Measurements from ENCODE around the gene ARL9.

The ARL9 gene

GRCh38 chr4:56505269-56506130 lies at the start of gene ARL9:
Gene ARL9, plus strand, starts transcription at chr4:56505791. Its CDS starts 72 bp downstream, at chr4:56505863.
- DNase-seq (ENCODE audit: low spot score) = peak; percentile 49

DNA sequence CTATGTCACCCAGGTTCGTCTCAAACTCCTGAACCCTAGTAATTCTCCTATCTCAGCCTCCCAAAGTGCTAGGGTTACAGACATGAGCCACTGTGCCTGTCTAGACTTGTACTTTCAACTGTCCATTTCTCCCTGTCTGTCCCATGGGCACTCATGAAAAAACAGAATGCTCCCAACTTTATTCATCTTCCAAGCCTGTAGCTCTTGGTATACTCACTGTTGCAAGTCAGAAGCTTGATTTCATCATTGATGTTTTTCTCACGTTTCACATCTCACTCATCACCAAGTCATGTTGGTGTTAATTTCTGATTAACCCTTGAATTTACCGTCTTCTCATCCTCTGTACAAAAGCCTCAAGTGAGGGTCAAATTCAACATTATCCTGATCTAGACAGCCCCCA lies 45.5 kb upstream of the ARL9 start:
- no peak for DNase-seq (ENCODE audit: low spot score)

GRCh38 chr4:56462157-56462556 lies 43.4 kb upstream of the ARL9 start:
- no peak for DNase-seq (ENCODE audit: low spot score)

DNA sequence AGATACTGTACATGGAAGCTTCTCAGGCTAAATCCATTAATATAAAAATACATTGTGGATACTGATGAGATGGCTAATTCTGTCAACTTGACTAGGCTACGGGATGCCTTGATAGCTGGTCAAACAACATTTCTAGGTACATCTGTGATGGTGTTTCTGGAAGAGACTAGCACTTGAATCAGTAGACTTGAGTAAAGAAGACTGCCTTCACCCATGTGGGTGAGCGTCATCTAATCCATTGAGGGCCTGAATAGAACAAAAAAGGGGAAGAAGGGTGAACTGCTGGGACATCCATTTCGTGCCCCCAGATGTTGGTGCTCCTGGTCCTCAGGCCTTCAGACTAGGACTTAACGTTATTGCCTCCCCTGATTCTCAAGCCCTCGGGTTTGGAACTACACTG lies 41.9 kb upstream of the ARL9 start:
- no peak for DNase-seq (ENCODE audit: low spot score)

- DNase-seq (ENCODE audit: low spot score) = no peak
These were observed 41.0 kb upstream of the ARL9 start for GRCh38 chr4:56464581-56464980.

- DNase-seq (ENCODE audit: low spot score) = peak; percentile 23
These were observed 39.8 kb upstream of the ARL9 start for GRCh38 chr4:56465599-56466295.

GRCh38 chr4:56466296-56466761 lies 39.3 kb upstream of the ARL9 start:
- peak; percentile 63 for DNase-seq (ENCODE audit: low spot score)

- no peak for DNase-seq (ENCODE audit: low spot score)
These were observed 38.7 kb upstream of the ARL9 start for GRCh38 chr4:56466910-56467283.

DNA sequence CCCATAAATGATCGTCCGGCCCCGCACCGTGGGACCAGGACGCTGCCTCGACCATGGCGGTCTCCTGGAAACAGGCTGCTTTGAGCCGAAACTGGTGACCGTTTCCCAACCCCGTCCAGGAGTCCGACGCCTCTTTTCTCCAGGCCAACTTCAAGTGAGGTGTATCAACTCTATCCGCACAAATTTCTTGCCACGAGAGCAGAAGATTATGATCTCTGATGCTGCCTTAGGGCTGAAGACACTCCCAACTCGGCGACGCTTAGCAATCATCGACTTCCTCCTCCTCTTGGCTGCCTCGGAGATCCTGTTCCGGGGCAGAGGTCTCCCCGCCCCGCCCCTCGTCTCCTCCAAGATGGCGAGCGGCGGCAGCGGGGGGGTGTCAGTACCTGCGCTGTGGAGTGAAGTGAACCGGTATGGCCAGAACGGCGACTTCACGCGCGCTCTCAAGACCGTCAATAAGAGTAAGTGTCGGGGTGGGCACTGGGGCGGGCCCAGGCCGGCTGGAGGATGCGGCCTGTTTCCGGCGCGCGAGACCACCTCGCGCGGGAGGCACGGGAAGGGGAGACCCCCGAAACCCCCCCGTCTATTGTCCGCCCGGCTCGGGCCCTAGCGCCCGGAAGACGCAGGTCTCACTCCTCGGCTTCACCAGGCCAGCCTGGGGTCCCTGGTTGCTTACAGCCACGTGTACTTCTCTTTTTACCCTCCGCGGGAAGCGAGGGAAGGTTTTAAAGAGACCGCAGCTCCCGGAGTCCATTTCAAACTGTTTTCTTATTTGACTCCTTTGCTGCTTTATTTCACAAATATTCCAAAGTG lies 38.1 kb upstream of the ARL9 start, which contains the start of gene SRP72:
Gene SRP72, plus strand, starts transcription at position 334 of the 813 bp plus-strand sequence. Its CDS starts 19 bp downstream, at position 353.
- peak; percentile 93 for DNase-seq (ENCODE audit: low spot score)

DNA sequence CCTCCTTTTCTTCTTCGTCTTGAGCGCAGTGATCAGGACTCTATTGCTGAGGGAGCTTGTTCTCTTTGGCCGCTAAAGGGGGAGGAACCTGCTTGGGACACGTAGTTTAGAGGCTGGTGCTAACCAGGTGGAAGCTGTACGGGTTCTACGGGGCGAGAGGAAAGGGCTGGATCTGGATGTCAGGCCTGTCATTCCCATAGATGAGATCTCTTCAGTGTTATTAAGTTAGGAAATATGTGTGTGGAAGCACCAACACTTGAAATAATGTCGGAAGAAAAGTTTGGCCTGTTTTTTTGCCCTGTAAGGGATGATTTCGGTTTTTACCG lies 37.5 kb upstream of the ARL9 start:
- DNase-seq (ENCODE audit: low spot score) = no peak

GRCh38 chr4:56469489-56470210 lies 35.9 kb upstream of the ARL9 start:
- DNase-seq (ENCODE audit: low spot score) = no peak

DNA sequence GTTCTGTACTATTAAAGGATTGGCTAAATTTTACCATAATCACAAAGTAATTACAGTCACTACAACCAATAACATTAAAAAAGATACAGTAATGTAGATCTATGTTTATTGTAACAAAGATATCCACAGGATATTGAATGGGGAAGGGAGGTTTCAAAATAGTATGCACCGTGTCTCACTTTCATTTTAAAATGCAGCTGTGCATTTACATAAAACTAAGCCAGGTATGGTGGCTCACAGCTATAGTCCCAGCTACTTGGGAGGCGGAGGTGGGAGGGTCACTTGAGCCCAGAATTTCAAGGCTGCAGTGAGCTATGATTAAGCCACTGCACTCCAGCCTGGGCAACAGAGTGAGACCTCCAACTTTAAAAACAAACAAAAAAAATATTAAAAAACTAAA lies 29.7 kb upstream of the ARL9 start:
- DNase-seq (ENCODE audit: low spot score) = no peak

- no peak for DNase-seq (ENCODE audit: low spot score)
These were observed 28.3 kb upstream of the ARL9 start for GRCh38 chr4:56477192-56477702.

DNA sequence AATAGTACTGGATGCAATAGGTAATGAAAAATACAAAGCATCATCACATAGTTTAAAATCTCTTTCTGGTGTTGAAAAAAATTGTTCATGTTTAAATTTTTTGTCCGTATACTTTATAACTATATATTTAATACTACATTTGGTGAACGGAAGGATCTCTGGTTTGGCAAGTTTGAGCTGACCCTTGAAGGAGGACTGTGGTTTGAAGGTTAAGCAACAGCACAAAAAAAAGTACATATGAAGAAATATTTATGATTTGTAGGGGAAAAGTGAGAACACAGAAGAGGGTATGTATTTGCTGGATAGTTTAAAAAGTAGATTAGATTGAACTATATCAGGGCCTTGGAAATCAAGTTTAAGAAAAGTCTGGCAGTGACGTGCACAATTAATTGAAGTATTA lies 24.9 kb upstream of the ARL9 start:
- no peak for DNase-seq (ENCODE audit: low spot score)

- no peak for DNase-seq (ENCODE audit: low spot score)
These were observed 9.3 kb upstream of the ARL9 start for GRCh38 chr4:56496241-56496640.

GRCh38 chr4:56511098-56511497 lies 5.5 kb downstream of the ARL9 start:
- no peak for DNase-seq (ENCODE audit: low spot score)

DNA sequence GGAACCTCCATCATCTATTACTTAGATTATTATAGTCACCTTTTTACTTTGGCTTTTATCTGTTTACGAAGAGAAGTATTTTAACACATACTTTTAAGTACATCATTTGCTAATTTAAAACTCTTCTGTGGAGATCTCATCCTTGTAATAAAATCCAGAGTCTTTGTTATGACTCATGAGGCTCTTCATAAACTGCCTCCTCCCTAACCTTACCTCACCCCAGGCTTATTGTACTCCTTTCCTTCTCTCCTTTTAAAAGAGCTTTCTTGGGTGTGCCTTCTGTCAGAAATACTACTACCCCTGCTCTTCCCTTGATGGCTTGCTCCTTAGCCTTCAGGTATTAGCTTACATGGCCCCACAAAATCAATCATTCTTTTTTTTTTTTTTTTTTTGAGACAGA lies 6.6 kb downstream of the ARL9 start:
- no peak for DNase-seq (ENCODE audit: low spot score)

- peak; percentile 23 for DNase-seq (ENCODE audit: low spot score)
These were observed 7.9 kb downstream of the ARL9 start for GRCh38 chr4:56513517-56513916.

DNA sequence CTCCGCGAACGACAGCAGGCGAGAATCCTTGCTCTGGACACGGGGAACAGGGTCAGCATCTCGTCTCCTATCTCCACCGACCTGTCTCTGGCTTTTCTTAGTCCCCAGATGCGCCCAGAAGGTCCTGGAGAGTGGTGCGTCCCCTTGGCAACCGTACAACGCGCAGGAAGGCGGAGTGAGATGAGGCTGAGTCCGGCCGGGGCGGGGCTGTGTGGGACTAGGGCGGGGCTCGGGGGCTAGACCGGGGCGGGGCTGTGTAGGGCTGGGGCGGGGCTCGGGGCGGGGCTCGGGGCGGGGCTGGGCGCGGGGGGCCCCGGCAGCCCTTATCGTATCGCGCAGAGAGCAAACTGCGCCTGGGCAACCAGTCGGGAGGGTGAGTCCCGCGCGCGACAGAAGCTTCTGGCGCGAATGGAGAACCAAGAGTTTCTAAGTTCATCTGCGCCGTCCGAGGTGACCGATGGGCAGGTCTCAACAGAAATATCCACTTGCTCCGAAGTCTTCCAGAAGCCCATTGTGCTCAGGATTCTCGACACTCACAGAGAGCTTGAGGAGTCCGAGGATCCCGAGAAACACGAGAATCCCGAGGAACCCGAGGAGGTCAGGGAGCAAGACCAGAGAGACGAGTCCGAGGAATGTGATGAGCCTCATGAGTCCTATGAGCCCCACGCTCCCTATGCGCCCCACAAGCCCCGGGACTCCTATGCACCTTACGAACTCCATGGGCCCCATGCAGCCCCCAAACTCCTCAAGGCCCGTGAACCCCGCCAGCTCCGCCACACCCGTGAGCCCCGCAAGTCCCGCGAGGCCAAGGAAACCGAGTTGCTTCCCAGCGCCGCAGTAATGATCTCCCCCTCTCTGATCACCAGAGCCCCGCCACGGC lies 24.9 kb downstream of the ARL9 start:
- peak; percentile 91 for DNase-seq (ENCODE audit: low spot score)

GRCh38 chr4:56531149-56531770 lies 25.7 kb downstream of the ARL9 start:
- peak; percentile 28 for DNase-seq (ENCODE audit: low spot score)

Measured in hematopoietic multipotent progenitor cell treated with erythropoietin and hydrocortisone succinate and interleukin-3 and kit ligand, for 17 days (in vitro differentiated cells).